SK-N-SH treated with all-trans-retinoic acid at 6 μM for 48 hours (cell line): ENCODE data around the gene DIPK1A.

ENCODE experiments used
- BACH2 ChIP-seq: fragments of 250-450 bp; sonication (Bioruptor Pico); IDR thresholded peaks from 2 replicates; pipeline ENCODE4 v1.9.0; 2021; ENCODE audit warnings: mild to moderate bottlenecking, borderline replicate concordance
- GLIS3 ChIP-seq: fragments of 250-450 bp; sonication (Bioruptor Pico); IDR thresholded peaks from 2 replicates; pipeline ENCODE4 v1.5.0; 2020; ENCODE audit warnings: mild to moderate bottlenecking, moderate library complexity
- ISL1 ChIP-seq: fragments of 250-450 bp; sonication (Bioruptor Pico); IDR thresholded peaks from 2 replicates; pipeline ENCODE4 v2.1.2; 2022; ENCODE audit warnings: mild to moderate bottlenecking, moderate library complexity
- PPARA ChIP-seq: fragments of 250-450 bp; sonication (Bioruptor Pico); IDR thresholded peaks from 2 replicates; pipeline ENCODE4 v1.5.0; 2020; ENCODE audit warnings: mild to moderate bottlenecking, borderline replicate concordance
- RARB ChIP-seq: fragments of 250-450 bp; sonication (Bioruptor Pico); IDR thresholded peaks from 2 replicates; pipeline ENCODE4 v1.8.0; 2021; ENCODE audit warnings: mild to moderate bottlenecking, moderate library complexity
- TCF4 ChIP-seq: fragments of 250-450 bp; sonication (Bioruptor Pico); IDR thresholded peaks from 2 replicates; pipeline ENCODE4 v1.8.0; 2021; ENCODE audit warnings: mild to moderate bottlenecking, moderate library complexity, borderline replicate concordance
- ZC3H10 ChIP-seq: fragments of 250-450 bp; sonication (Bioruptor Pico); IDR thresholded peaks from 2 replicates; pipeline ENCODE4 v1.5.1; 2021; ENCODE audit warnings: mild to moderate bottlenecking, moderate library complexity
- ZNF565 ChIP-seq: fragments of 450-650 bp; formaldehyde crosslinking; conservative IDR thresholded peaks from 2 replicates; pipeline ENCODE4 v1.5.0; 2020; ENCODE audit warnings: low read depth, mild to moderate bottlenecking, moderate library complexity
- ZNF70 ChIP-seq: fragments of 450-650 bp; formaldehyde crosslinking; IDR thresholded peaks from 2 replicates; pipeline ENCODE4 v1.5.0; 2020; ENCODE audit warnings: mild to moderate bottlenecking, moderate library complexity
- TF ChIP-seq, protein P1 (sequence below): fragments of 250-450 bp; sonication (Bioruptor Pico); IDR thresholded peaks from 2 replicates; pipeline ENCODE4 v1.8.0; 2020; ENCODE audit warnings: mild to moderate bottlenecking, moderate library complexity, borderline replicate concordance
- TF ChIP-seq, protein P2 (sequence below): fragments of 250-450 bp; sonication (Bioruptor Pico); IDR thresholded peaks from 2 replicates; pipeline ENCODE4 v1.5.0; 2020; ENCODE audit warnings: mild to moderate bottlenecking, moderate library complexity
- TF ChIP-seq, protein P3 (sequence below): fragments of 250-450 bp; sonication (Bioruptor Pico); IDR thresholded peaks from 2 replicates; pipeline ENCODE4 v1.5.1; 2021; ENCODE audit warnings: mild to moderate bottlenecking, moderate library complexity
- TF ChIP-seq, protein P4 (sequence below): fragments of 250-450 bp; sonication (Bioruptor Pico); IDR thresholded peaks from 2 replicates; pipeline ENCODE4 v1.5.1; 2020; ENCODE audit warnings: low read depth, mild to moderate bottlenecking, moderate library complexity

DNA sequence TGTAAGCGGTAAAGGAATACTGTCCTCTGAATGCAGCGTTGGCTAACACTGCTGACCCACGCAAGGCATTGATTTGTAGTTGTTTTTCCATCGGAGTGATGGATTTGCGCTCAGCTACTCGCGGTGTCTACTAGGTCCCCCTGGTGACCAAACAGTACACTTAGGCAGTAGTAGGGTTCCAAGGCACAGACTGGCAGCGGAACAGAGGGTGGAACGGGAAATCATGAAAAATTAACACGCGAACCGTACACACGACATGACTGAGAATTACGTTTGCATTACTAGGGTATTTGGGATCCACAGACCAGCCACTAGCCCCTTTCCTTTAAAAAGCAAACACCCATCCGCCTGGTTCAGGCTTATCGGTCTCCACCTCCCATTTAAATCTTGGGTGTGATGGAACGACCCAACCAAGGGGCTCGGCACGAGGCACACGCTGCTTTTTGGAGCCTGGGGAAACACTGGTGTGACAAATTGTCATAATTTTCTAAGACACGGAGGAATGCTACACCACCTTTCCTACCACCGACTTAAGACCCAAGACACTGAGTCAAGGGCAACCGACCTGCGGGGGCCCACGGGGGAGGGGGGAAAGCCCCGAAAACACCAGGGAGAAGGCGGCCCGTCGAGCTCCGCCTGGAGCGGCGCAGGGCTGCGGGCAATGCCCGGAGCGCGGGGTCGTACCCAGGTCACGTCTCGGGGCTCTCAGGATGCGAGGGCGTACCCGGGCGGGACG, 699 bp downstream of the DIPK1A start:
- TF ChIP-seq, protein P1, sequence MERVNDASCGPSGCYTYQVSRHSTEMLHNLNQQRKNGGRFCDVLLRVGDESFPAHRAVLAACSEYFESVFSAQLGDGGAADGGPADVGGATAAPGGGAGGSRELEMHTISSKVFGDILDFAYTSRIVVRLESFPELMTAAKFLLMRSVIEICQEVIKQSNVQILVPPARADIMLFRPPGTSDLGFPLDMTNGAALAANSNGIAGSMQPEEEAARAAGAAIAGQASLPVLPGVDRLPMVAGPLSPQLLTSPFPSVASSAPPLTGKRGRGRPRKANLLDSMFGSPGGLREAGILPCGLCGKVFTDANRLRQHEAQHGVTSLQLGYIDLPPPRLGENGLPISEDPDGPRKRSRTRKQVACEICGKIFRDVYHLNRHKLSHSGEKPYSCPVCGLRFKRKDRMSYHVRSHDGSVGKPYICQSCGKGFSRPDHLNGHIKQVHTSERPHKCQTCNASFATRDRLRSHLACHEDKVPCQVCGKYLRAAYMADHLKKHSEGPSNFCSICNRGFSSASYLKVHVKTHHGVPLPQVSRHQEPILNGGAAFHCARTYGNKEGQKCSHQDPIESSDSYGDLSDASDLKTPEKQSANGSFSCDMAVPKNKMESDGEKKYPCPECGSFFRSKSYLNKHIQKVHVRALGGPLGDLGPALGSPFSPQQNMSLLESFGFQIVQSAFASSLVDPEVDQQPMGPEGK (CRISPR knock-in tag): no peak
- TF ChIP-seq, protein P2, sequence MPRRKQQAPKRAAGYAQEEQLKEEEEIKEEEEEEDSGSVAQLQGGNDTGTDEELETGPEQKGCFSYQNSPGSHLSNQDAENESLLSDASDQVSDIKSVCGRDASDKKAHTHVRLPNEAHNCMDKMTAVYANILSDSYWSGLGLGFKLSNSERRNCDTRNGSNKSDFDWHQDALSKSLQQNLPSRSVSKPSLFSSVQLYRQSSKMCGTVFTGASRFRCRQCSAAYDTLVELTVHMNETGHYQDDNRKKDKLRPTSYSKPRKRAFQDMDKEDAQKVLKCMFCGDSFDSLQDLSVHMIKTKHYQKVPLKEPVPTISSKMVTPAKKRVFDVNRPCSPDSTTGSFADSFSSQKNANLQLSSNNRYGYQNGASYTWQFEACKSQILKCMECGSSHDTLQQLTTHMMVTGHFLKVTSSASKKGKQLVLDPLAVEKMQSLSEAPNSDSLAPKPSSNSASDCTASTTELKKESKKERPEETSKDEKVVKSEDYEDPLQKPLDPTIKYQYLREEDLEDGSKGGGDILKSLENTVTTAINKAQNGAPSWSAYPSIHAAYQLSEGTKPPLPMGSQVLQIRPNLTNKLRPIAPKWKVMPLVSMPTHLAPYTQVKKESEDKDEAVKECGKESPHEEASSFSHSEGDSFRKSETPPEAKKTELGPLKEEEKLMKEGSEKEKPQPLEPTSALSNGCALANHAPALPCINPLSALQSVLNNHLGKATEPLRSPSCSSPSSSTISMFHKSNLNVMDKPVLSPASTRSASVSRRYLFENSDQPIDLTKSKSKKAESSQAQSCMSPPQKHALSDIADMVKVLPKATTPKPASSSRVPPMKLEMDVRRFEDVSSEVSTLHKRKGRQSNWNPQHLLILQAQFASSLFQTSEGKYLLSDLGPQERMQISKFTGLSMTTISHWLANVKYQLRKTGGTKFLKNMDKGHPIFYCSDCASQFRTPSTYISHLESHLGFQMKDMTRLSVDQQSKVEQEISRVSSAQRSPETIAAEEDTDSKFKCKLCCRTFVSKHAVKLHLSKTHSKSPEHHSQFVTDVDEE (CRISPR knock-in tag): 0 out of 2 replicates have a peak, but pooled peaks have one; percentile 12
- TF ChIP-seq PPARA (CRISPR knock-in tag) (no peak), BACH2 (CRISPR knock-in tag) (no peak), GLIS3 (CRISPR knock-in tag) (no peak), TCF4 (CRISPR knock-in tag) (no peak), ZNF565 (CRISPR knock-in tag) (no peak), ZC3H10 (CRISPR knock-in tag) (no peak), ISL1 (no peak), RARB (CRISPR knock-in tag) (no peak), ZNF70 (CRISPR knock-in tag) (no peak)
- TF ChIP-seq, protein P3, sequence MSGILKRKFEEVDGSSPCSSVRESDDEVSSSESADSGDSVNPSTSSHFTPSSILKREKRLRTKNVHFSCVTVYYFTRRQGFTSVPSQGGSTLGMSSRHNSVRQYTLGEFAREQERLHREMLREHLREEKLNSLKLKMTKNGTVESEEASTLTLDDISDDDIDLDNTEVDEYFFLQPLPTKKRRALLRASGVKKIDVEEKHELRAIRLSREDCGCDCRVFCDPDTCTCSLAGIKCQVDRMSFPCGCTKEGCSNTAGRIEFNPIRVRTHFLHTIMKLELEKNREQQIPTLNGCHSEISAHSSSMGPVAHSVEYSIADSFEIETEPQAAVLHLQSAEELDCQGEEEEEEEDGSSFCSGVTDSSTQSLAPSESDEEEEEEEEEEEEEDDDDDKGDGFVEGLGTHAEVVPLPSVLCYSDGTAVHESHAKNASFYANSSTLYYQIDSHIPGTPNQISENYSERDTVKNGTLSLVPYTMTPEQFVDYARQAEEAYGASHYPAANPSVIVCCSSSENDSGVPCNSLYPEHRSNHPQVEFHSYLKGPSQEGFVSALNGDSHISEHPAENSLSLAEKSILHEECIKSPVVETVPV (CRISPR knock-in tag): no peak
- TF ChIP-seq, protein P4, sequence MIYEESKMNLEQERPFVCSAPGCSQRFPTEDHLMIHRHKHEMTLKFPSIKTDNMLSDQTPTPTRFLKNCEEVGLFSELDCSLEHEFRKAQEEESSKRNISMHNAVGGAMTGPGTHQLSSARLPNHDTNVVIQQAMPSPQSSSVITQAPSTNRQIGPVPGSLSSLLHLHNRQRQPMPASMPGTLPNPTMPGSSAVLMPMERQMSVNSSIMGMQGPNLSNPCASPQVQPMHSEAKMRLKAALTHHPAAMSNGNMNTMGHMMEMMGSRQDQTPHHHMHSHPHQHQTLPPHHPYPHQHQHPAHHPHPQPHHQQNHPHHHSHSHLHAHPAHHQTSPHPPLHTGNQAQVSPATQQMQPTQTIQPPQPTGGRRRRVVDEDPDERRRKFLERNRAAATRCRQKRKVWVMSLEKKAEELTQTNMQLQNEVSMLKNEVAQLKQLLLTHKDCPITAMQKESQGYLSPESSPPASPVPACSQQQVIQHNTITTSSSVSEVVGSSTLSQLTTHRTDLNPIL (CRISPR knock-in tag): no peak
